Adipocyte (in vitro differentiated cells): Measurements from ENCODE around the gene GALNT9.

Experiments
- DNase-seq: peaks from one replicate; pipeline ENCODE4 v3.0.0-alpha.2; 2015; ENCODE audit warnings: low read depth
- H3K27me3 ChIP-seq: replicated peaks from 2 replicates; pipeline ENCODE4 v1.7.0; 2013; ENCODE audit warnings: mild to moderate bottlenecking, low read length, moderate library complexity; ENCODE audit not compliant: control insufficient read depth, insufficient read depth
- H3K36me3 ChIP-seq: 2 replicates; pipeline ENCODE4 v1.7.0; 2013; ENCODE audit warnings: low read length, mild to moderate bottlenecking, moderate library complexity; ENCODE audit not compliant: control insufficient read depth, insufficient read depth, severe bottlenecking
- H3K4me1 ChIP-seq: 2 replicates; pipeline ENCODE4 v1.7.0; 2013; ENCODE audit warnings: mild to moderate bottlenecking, low read length, moderate library complexity; ENCODE audit not compliant: control insufficient read depth, insufficient read depth
- H3K4me3 ChIP-seq: 2 replicates; pipeline ENCODE4 v1.7.0; 2013; ENCODE audit warnings: mild to moderate bottlenecking, low read length, moderate library complexity
- H3K9ac ChIP-seq: 2 replicates; pipeline ENCODE4 v1.7.0; 2013; ENCODE audit warnings: mild to moderate bottlenecking, low read length, moderate library complexity
- H3K9me3 ChIP-seq: 2 replicates; pipeline ENCODE4 v1.7.0; 2013; ENCODE audit warnings: mild to moderate bottlenecking, low read length, moderate library complexity; ENCODE audit not compliant: control insufficient read depth

The GALNT9 gene

GRCh38 chr12:132347176-132347855, 17.9 kb upstream of the GALNT9 start:
- no peak for DNase-seq
- no peak overlapping the region for H3K4me3 ChIP-seq
- H3K4me1 ChIP-seq, result peaks cover 17% of the 10 kb centered on the region
- no peaks in the 10 kb centered on the region for H3K36me3 ChIP-seq
- no peak overlapping the region for H3K9ac ChIP-seq
- H3K9me3 ChIP-seq, result no peaks in the 10 kb centered on the region
- H3K27me3 ChIP-seq, result peaks cover 60% of the 10 kb centered on the region

- Histone ChIP-seq H3K36me3 (no peaks in the 10 kb centered on the region), H3K27me3 (peaks cover 65% of the 10 kb centered on the region), H3K4me3 (no peak overlapping the region), H3K9ac (no peak overlapping the region), H3K4me1 (peaks cover 17% of the 10 kb centered on the region), H3K9me3 (no peaks in the 10 kb centered on the region)
- DNase-seq, result no peak
These were observed 17.2 kb upstream of the GALNT9 start for GRCh38 chr12:132346471-132347175.

GRCh38 chr12:132345561-132346200, 16.3 kb upstream of the GALNT9 start:
- no peak overlapping the region for H3K9ac ChIP-seq
- no peak for DNase-seq
- peaks cover 60% of the 10 kb centered on the region for H3K27me3 ChIP-seq
- no peaks in the 10 kb centered on the region for H3K36me3 ChIP-seq
- no peak overlapping the region for H3K4me3 ChIP-seq
- H3K4me1 ChIP-seq, result peaks cover 17% of the 10 kb centered on the region
- no peaks in the 10 kb centered on the region for H3K9me3 ChIP-seq

DNA sequence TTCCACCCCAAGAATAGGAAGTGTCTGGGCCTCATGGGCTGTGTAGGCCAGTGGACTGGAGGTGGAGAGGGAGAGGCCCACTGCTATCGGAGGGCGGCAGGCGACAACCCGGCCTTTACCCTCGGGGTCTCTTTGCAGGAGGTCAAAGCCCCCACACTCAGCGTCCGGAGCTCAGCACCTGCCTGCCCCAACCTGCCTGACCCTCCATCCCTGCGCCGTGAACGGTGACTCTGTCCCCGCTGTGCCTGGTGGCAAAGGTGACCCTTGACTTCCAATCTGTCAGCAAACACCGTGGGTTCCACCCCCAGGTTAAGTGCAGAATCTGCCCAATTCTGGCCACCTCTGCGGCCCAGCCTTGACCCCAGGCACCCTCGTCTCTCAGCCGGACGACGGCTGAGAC, 15.7 kb upstream of the GALNT9 start:
- no peak for DNase-seq
- H3K27me3 ChIP-seq, result peaks cover 63% of the 10 kb centered on the region
- H3K4me1 ChIP-seq, result peaks cover 17% of the 10 kb centered on the region
- H3K36me3 ChIP-seq, result no peaks in the 10 kb centered on the region
- no peak overlapping the region for H3K9ac ChIP-seq
- H3K4me3 ChIP-seq, result no peak overlapping the region
- H3K9me3 ChIP-seq, result no peaks in the 10 kb centered on the region

- no peak overlapping the region for H3K9ac ChIP-seq
- peaks cover 17% of the 10 kb centered on the region for H3K4me1 ChIP-seq
- H3K27me3 ChIP-seq, result peaks cover 68% of the 10 kb centered on the region
- H3K4me3 ChIP-seq, result no peak overlapping the region
- H3K36me3 ChIP-seq, result no peaks in the 10 kb centered on the region
- no peak for DNase-seq
- H3K9me3 ChIP-seq, result no peaks in the 10 kb centered on the region
These were observed 15.2 kb upstream of the GALNT9 start for GRCh38 chr12:132344601-132345000.

DNA sequence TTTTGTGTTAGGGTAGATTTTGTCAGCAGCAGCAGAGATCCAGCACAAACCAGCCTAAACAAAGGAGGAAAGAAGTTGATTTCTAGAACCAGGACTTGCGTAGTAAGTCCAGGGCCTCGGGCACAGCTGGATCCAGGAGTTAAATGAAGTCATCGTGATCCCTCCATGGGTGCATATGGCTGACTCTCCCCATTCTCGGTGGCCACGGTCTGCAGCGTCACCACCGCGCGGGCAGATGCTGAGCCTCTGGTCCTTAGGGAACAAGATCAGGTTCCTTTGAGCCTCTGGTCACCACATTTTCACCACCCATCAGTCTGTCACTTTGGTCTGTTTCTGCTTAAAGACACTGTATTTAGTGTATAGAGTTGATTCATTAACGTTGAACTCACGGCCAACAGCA, 14.8 kb upstream of the GALNT9 start:
- peaks cover 17% of the 10 kb centered on the region for H3K4me1 ChIP-seq
- no peaks in the 10 kb centered on the region for H3K9me3 ChIP-seq
- no peaks in the 10 kb centered on the region for H3K36me3 ChIP-seq
- no peak overlapping the region for H3K9ac ChIP-seq
- peaks cover 70% of the 10 kb centered on the region for H3K27me3 ChIP-seq
- DNase-seq, result no peak
- no peak overlapping the region for H3K4me3 ChIP-seq

DNA sequence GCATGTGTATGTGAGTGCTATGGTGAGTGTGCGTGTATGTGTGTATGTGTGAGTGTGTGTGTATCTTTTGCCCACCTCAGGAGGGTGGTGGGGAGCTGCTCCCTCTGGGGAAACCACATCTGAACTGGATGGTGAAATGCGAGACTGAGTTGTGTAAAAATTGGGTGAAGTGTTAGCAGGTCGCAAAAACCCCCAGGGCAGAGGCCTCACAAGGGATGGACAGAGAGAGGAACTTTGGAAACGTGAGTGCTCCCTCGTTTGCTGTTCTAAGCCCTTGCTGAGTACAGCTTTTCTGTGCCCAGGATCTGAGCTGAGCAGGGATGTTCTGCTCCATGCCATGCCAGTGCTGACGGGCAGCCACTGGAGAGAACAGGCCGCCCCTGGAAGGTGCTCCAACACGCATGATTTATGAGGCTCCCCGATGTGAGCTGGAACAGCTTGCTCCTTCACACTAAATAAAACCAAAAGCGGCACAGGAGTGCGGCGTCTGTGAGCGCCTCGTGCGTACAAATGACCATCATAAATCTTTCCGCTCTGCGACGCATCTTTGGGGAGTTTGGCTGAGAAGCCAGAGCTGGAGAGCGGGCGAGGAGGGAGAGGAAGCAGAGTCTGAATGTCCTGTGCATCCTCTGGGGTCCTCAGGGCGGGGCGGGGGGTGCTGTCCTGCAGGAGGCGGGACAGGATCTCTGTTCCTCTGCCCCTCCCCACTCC, 14.1 kb upstream of the GALNT9 start:
- peaks cover 69% of the 10 kb centered on the region for H3K27me3 ChIP-seq
- H3K9me3 ChIP-seq, result no peaks in the 10 kb centered on the region
- H3K36me3 ChIP-seq, result no peaks in the 10 kb centered on the region
- H3K4me1 ChIP-seq, result peaks cover 17% of the 10 kb centered on the region
- H3K4me3 ChIP-seq, result no peak overlapping the region
- DNase-seq, result no peak
- H3K9ac ChIP-seq, result no peak overlapping the region

GRCh38 chr12:132342251-132343227, 13.2 kb upstream of the GALNT9 start:
- H3K4me1 ChIP-seq, result peaks cover 17% of the 10 kb centered on the region
- H3K36me3 ChIP-seq, result no peaks in the 10 kb centered on the region
- peaks cover 64% of the 10 kb centered on the region for H3K27me3 ChIP-seq
- no peak overlapping the region for H3K4me3 ChIP-seq
- no peak for DNase-seq
- no peaks in the 10 kb centered on the region for H3K9me3 ChIP-seq
- H3K9ac ChIP-seq, result no peak overlapping the region

- Histone ChIP-seq H3K9ac (no peak overlapping the region), H3K36me3 (no peaks in the 10 kb centered on the region), H3K4me3 (no peak overlapping the region), H3K27me3 (peaks cover 66% of the 10 kb centered on the region), H3K4me1 (peaks cover 17% of the 10 kb centered on the region), H3K9me3 (peaks cover 5% of the 10 kb centered on the region)
- no peak for DNase-seq
These were observed 12.1 kb upstream of the GALNT9 start for GRCh38 chr12:132341318-132342050.
